K562 (cell line): ENCODE measurements around the gene BCAM.

Experiments used
- ARID2 ChIP-seq: fragments of 450-650 bp; IDR thresholded peaks from 2 replicates; pipeline ENCODE4 v1.6.1; 2017; ENCODE audit warnings: antibody characterized with exemption, mild to moderate bottlenecking
- CEBPB ChIP-seq: fragments of 450-650 bp; IDR thresholded peaks from 2 replicates; pipeline ENCODE4 v1.6.1; 2016; ENCODE audit warnings: missing genetic modification characterization, missing compliant biosample characterization
- CTCF ChIP-seq, 3 experiments: IDR thresholded peaks in 2 of 3; conservative IDR thresholded peaks in 1 of 3; 2 replicates each; pipeline ENCODE4 v1.5.1; 2011 to 2012; ENCODE audit warnings: low read length in 3 of 3, mild to moderate bottlenecking in 3 of 3, control low read depth in 2 of 3, improper control_type of control experiment in 1 of 3, inconsistent platforms in 1 of 3, low read depth in 1 of 3, mixed read lengths in 1 of 3, moderate library complexity in 1 of 3; ENCODE audit not compliant: insufficient read depth in 2 of 3
- EZH2 ChIP-seq: IDR thresholded peaks from 2 replicates; pipeline ENCODE4 v1.6.1; 2012; ENCODE audit warnings: low read depth, mild to moderate bottlenecking, inconsistent platforms, low read length, borderline replicate concordance
- HNRNPL ChIP-seq: fragments of 200-400 bp; formaldehyde crosslinking; IDR thresholded peaks from 2 replicates; pipeline ENCODE4 v1.6.1; 2017; ENCODE audit warnings: low read depth, mild to moderate bottlenecking, low read length
- NRF1 ChIP-seq, 2 experiments: fragments of 450-650 bp; IDR thresholded peaks in 1 of 2; conservative IDR thresholded peaks in 1 of 2; 2 replicates each; pipeline ENCODE4 v1.6.1; 2014; ENCODE audit warnings: mild to moderate bottlenecking in 2 of 2
- POLR2A ChIP-seq: fragments of 450-650 bp; conservative IDR thresholded peaks from 2 replicates; pipeline ENCODE4 v1.6.1; 2016
- REST ChIP-seq, 2 experiments: fragments of 450-650 bp; formaldehyde crosslinking in 1 of 2; IDR thresholded peaks; 2 replicates each; pipeline versions ENCODE4 v1.4.0 to v1.6.1; 2014 to 2020; ENCODE audit warnings: mild to moderate bottlenecking in 2 of 2, borderline replicate concordance in 1 of 2, low read depth in 1 of 2
- SIX5 ChIP-seq, 2 experiments: IDR thresholded peaks; 2 replicates each; pipeline ENCODE4 v1.6.1; 2011; ENCODE audit warnings: low read length in 2 of 2, borderline replicate concordance in 1 of 2, low read depth in 1 of 2, mild to moderate bottlenecking in 1 of 2, moderate library complexity in 1 of 2; ENCODE audit not compliant: insufficient read depth in 1 of 2
- ZNF217 ChIP-seq: sonication (generic); formaldehyde crosslinking; IDR thresholded peaks from 2 replicates; pipeline ENCODE4 v1.8.0; 2022; ENCODE audit warnings: mild to moderate bottlenecking, missing genetic modification reagents
- ZNF274 ChIP-seq: IDR thresholded peaks from 2 replicates; pipeline ENCODE4 v1.6.1; 2011; ENCODE audit warnings: low read depth, mild to moderate bottlenecking, low read length, moderate library complexity, borderline replicate concordance
- ZNF324 ChIP-seq: fragments of 250-450 bp; sonication (Bioruptor Pico); IDR thresholded peaks from 2 replicates; pipeline ENCODE4 v1.4.0; 2020; ENCODE audit warnings: mild to moderate bottlenecking

- TF ChIP-seq EZH2 = no peak
- TF ChIP-seq POLR2A = no peak
- no peak for TF ChIP-seq CTCF (IDR thresholded peaks at IDR 0.05 in 2 of 3, conservative IDR thresholded peaks at IDR 0.05 in 1 of 3; ENCODE audit: insufficient read depth in 2 of 3, low read depth in 1 of 3, low read length in 3 of 3)
- TF ChIP-seq ARID2 = no peak
- no peak for TF ChIP-seq ZNF324 (CRISPR knock-in tag)
- TF ChIP-seq CEBPB (tag) = no peak
- no peak for TF ChIP-seq HNRNPL
- TF ChIP-seq NRF1 (conservative IDR thresholded peaks at IDR 0.05 in 1 of 2, IDR thresholded peaks at IDR 0.05 in 1 of 2) = no peak
- no peak for TF ChIP-seq REST (IDR thresholded peaks at IDR 0.05; ENCODE audit: borderline replicate concordance)
- TF ChIP-seq REST (CRISPR knock-in tag; IDR thresholded peaks at IDR 0.05; ENCODE audit: low read depth) = no peak
- no peak for TF ChIP-seq ZNF274
- no peak for TF ChIP-seq SIX5 (IDR thresholded peaks at IDR 0.05; ENCODE audit: borderline replicate concordance in 1 of 2, insufficient read depth in 1 of 2, low read depth in 1 of 2, low read length in 2 of 2)
- no peak for TF ChIP-seq ZNF217
These were observed 9.6 kb downstream of the BCAM start for GRCh38 chr19:44818466-44819031.
